GM19193 (cell line): ENCODE data around the gene ZFHX3.

Experiments used
- POLR2A ChIP-seq: IDR thresholded peaks from 4 replicates; pipeline ENCODE4 v1.6.1; 2011; ENCODE audit not compliant: insufficient read depth, insufficient read length; ENCODE audit errors: extremely low read depth

The ZFHX3 gene

GRCh38 chr16:72921106-72921505, 126.8 kb downstream of the ZFHX3 start:
- no peak for TF ChIP-seq POLR2A

- TF ChIP-seq POLR2A = no peak
These were observed 130.9 kb downstream of the ZFHX3 start for GRCh38 chr16:72917051-72917450.

- TF ChIP-seq POLR2A = no peak
These were observed 132.6 kb downstream of the ZFHX3 start for GRCh38 chr16:72915331-72915730.

- no peak for TF ChIP-seq POLR2A
These were observed 134.4 kb downstream of the ZFHX3 start for GRCh38 chr16:72913551-72913950.

- no peak for TF ChIP-seq POLR2A
These were observed 136.0 kb downstream of the ZFHX3 start for GRCh38 chr16:72911971-72912370.

- no peak for TF ChIP-seq POLR2A
These were observed 137.1 kb downstream of the ZFHX3 start for GRCh38 chr16:72910875-72911274.

- no peak for TF ChIP-seq POLR2A
These were observed 137.5 kb downstream of the ZFHX3 start for GRCh38 chr16:72910381-72910780.

- TF ChIP-seq POLR2A = no peak
These were observed 138.7 kb downstream of the ZFHX3 start for GRCh38 chr16:72909196-72909595.

- no peak for TF ChIP-seq POLR2A
These were observed 139.4 kb downstream of the ZFHX3 start for GRCh38 chr16:72908362-72909167.

- no peak for TF ChIP-seq POLR2A
These were observed 142.3 kb downstream of the ZFHX3 start for GRCh38 chr16:72905581-72905980.

GRCh38 chr16:72903176-72903575, 144.8 kb downstream of the ZFHX3 start:
- no peak for TF ChIP-seq POLR2A

- no peak for TF ChIP-seq POLR2A
These were observed 145.7 kb downstream of the ZFHX3 start for GRCh38 chr16:72902206-72902605.

- no peak for TF ChIP-seq POLR2A
These were observed 146.8 kb downstream of the ZFHX3 start for GRCh38 chr16:72901000-72901627.

- TF ChIP-seq POLR2A = no peak
These were observed 149.6 kb downstream of the ZFHX3 start for GRCh38 chr16:72898216-72898825.

GRCh38 chr16:72897707-72898106, 150.2 kb downstream of the ZFHX3 start:
- no peak for TF ChIP-seq POLR2A
